ENCODE measurements around the gene SLC28A3. TPM values are rescaled to one million over a fixed set of nuclear protein-coding genes. Genes with fewer than 3 reads are reported as not detected.

The SLC28A3 gene
- total and polyA plus RNA-seq, 10 of the 15 experiments (the other 5 are each of a cell fraction or from before 2014, with no cell fraction given): 0.03 to 0.39 (median 0.07) TPM; not detected in 2

- SMC1A ChIA-PET (ENCODE audit: uncharacterized antibody, unreplicated experiment): no interaction called here
- TF ChIP-seq NRF1 (conservative IDR thresholded peaks at IDR 0.05; ENCODE audit: low read depth, low read length): no peak
- TF ChIP-seq CHD4 (IDR thresholded peaks at IDR 0.05): no peak
- no peak for TF ChIP-seq FOS (IDR thresholded peaks at IDR 0.05; ENCODE audit: borderline replicate concordance, extremely low read depth, insufficient read length)
- TF ChIP-seq, protein P1, sequence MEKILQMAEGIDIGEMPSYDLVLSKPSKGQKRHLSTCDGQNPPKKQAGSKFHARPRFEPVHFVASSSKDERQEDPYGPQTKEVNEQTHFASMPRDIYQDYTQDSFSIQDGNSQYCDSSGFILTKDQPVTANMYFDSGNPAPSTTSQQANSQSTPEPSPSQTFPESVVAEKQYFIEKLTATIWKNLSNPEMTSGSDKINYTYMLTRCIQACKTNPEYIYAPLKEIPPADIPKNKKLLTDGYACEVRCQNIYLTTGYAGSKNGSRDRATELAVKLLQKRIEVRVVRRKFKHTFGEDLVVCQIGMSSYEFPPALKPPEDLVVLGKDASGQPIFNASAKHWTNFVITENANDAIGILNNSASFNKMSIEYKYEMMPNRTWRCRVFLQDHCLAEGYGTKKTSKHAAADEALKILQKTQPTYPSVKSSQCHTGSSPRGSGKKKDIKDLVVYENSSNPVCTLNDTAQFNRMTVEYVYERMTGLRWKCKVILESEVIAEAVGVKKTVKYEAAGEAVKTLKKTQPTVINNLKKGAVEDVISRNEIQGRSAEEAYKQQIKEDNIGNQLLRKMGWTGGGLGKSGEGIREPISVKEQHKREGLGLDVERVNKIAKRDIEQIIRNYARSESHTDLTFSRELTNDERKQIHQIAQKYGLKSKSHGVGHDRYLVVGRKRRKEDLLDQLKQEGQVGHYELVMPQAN (conservative IDR thresholded peaks at IDR 0.05): no peak
- no peak for TF ChIP-seq SUZ12 (IDR thresholded peaks at IDR 0.05; ENCODE audit: unreplicated experiment)
- no peak for TF ChIP-seq SREBF1 (IDR thresholded peaks at IDR 0.05; ENCODE audit: low read length)
- TF ChIP-seq YY1 (IDR thresholded peaks at IDR 0.05; ENCODE audit: low read depth, low read length): no peak
- Histone ChIP-seq H3K36me3 (ENCODE audit: control insufficient read depth in 2 of 2, insufficient read depth in 2 of 2, low read length in 1 of 2) (no peaks in the 10 kb centered on the region), H3K27ac (ENCODE audit: control insufficient read depth, insufficient read depth) (no peak overlapping the region), H4K20me1 (ENCODE audit: control insufficient read depth, insufficient read depth) (no peaks in the 10 kb centered on the region), H3K4me2 (ENCODE audit: control insufficient read depth, insufficient read depth) (no peak overlapping the region), H3K9ac (ENCODE audit: control insufficient read depth, insufficient read depth, low read length) (no peak overlapping the region), H3K27me3 (replicated peaks in 1 of 2; ENCODE audit: control insufficient read depth in 2 of 2, insufficient read depth in 2 of 2, low read length in 1 of 2) (no peaks in the 10 kb centered on the region), H2AFZ (ENCODE audit: control insufficient read depth, low read depth, low read length) (no peak overlapping the region), H3K4me1 (ENCODE audit: control insufficient read depth, insufficient read depth, low read length) (no peaks in the 10 kb centered on the region; the same call in 1 of the 2 replicates), H3K4me3 (no peak overlapping the region), H3K79me2 (ENCODE audit: control insufficient read depth, insufficient read depth, low read length) (no peaks in the 10 kb centered on the region), H3K9me3 (replicated peaks; ENCODE audit: control insufficient read depth, insufficient read depth, low read length) (no peaks in the 10 kb centered on the region)
- in situ Hi-C loops (cut with MboI): no loop called here
- no peak for FAIRE-seq
- WGBS (ENCODE audit: insufficient coverage, insufficient replicate concordance, low lambda C conversion rate, missing lambda C conversion rate): 60% methylated on average over 1 of the region's 1 CpG
- intact Hi-C loops (cut with micrococcal nuclease; ENCODE audit: unreplicated experiment): no loop called here
- CTCF ChIA-PET: interaction anchor here (2.3 kb wide), 1 partner anchor 59 kb away, joined by 8 read pairs; no protein-coding TSS in a partner anchor
- DNase-seq (ENCODE audit: low read depth, low spot score): no peak
- POLR2A ChIA-PET: interaction anchor here (0.6 kb wide), 1 partner anchor 358 kb away, joined by 3 read pairs; no protein-coding TSS in a partner anchor
- RAD21 ChIA-PET (ENCODE audit: unreplicated experiment): interaction anchor here (1.1 kb wide), 1 partner anchor 399 kb away, joined by 4 read pairs; the partner anchor contains the start of gene KIF27
- no TSS peak for BruUV-seq (replicated peaks)
- ATAC-seq: no peak
Measured at GRCh38 chr9:84320231-84320630, 20.3 kb downstream of the SLC28A3 start.

Data from GM12878 (cell line).